Right ventricle myocardium inferior (tissue), 1 donor: Measurements from ENCODE around the gene HADH. TPM values are rescaled to one million over a fixed set of nuclear protein-coding genes. Genes with fewer than 3 reads are reported as not detected.
"Not testable (repeated sequence)": the region's sequence is repeated elsewhere in the genome, so short reads cannot be mapped to it uniquely, and the experiment has no call there.

Experiments used
- ATAC-seq: fragments of 200-7000 bp; cut with Tn5 transposase; one replicate; pipeline ENCODE4 v1.9.1; 2020; ENCODE audit warnings: mild to moderate bottlenecking, moderate library complexity
- DNase-seq: peaks from one replicate; pipeline ENCODE4 v3.0.0; 2021; ENCODE audit errors: missing footprints
- intact Hi-C: fragments of 100-400 bp; cut with DNase I; formaldehyde crosslinking; loops from one replicate; pipeline ENCODE4 v1.11.0; 2022
- total RNA-seq: library from RNA; stranded (reverse); fragmentation: NEBNext Ultra II Directional; extraction: Animal tissue kit (Norgen Biotek cat#: 25700); gene quantifications from one replicate; pipeline ENCODE4 v1.2.1, GENCODE V29; 2021
- donor health status: DM: no; HTN: yes; CAD: no; lungs with severe emphysema.

The HADH gene
- total RNA-seq, 1 donor from 2014 or later = 260 TPM

DNA sequence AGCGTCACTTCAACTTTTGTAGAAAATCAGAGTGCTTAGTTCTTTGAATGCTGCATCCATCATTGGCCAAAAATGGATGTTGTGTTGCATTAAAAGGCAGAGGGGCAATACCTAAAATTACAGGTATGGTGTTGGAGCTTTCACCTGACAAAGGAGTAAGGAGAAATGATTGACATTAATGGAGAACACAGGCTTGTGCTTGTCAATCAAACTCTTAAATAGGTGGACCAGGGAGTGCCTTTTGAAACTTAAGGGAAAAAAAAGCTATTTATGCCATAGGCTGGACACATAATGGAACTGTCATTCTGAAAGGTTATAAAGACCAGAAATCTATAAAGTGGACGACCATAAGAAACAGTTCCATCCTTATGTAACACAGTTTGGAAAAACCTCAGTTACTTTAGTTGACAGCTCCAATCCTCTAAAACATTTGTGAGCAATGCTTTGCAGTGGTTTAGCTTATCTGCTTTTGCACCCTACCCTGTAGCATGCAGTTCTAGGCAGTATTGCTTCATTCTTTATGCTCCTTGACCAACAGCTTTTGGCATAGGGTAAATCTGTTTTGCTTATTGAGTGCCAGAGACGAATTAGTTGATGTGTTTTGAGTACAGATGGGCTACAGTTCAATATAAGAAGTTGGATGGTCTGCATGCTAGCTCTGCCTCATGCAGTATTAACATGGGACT, 2.4 kb downstream of the HADH start:
- DNase-seq = no peak
- intact Hi-C loops = loop anchor here (10.0 kb wide), 1 partner anchor 127 kb away; no protein-coding TSS in a partner anchor
- no peak for ATAC-seq

GRCh38 chr4:107993969-107994368, 4.3 kb downstream of the HADH start:
- intact Hi-C loops = loop anchor here (10.0 kb wide), 1 partner anchor 129 kb away; no protein-coding TSS in a partner anchor
- no peak for DNase-seq
- ATAC-seq = no peak

GRCh38 chr4:107994894-107995293, 5.2 kb downstream of the HADH start:
- intact Hi-C loops = loop anchor here (10.0 kb wide), 1 partner anchor 130 kb away; no protein-coding TSS in a partner anchor
- DNase-seq = no peak
- no peak for ATAC-seq

GRCh38 chr4:107996949-107997788, 7.5 kb downstream of the HADH start:
- intact Hi-C loops = loop anchor here (10.0 kb wide), 1 partner anchor 132 kb away; no protein-coding TSS in a partner anchor

DNA sequence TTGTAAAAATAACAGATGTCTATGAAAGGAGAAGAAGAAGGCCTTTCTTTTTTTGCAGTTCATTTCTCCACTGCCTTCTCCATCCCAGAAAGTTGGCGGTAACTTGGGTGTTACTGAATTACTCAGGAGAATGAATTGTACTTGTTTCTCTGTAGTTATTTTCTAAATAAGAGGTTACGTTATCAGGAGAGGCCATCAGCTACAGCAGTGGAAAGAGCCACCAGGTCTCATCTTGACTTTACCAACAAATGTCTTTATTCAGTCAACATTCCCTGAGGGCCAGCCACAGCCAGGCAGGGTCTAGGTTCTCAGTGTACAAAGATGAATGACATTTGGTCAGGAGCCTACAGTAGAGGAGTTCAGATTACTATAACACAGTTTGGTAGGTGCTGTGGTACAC, 8.1 kb downstream of the HADH start:
- intact Hi-C loops = loop anchor here (10.0 kb wide), 1 partner anchor 133 kb away; no protein-coding TSS in a partner anchor
- DNase-seq = no peak
- ATAC-seq = peak; percentile 10

More at GRCh38 chr4:107996949-107997788, 7.5 kb downstream of the HADH start:
- DNase-seq (no peak), ATAC-seq (peak; percentile 92)

DNA sequence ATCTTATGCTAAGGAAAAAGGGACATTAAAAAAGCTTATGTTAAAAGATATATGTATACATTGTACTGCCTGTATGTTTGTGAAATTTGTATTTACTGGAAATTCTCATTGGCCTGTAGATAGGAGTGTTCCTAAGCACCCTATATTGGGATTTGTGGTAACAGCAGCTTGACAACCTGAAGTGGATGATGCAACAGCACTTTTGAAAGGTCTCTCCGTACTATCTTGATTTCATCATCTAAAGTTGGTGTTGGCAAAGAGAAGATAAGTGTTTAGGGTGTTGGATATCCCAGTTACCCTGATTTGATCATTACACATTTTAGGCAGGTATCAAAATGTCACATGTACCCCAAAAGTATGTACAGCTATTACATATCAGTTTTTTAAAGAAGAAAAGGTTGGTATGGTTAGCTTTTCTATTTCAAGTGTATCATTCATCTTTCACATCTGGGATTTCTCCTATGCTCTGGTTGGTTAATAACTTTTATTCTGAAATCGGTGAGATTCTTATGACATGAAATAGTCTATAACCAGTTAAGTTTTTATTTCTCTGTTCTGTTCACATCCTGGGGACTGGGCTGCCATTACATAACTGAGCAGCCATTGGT, 10.3 kb downstream of the HADH start:
- intact Hi-C loops = loop anchor here (10.0 kb wide), 1 partner anchor 135 kb away; no protein-coding TSS in a partner anchor
- no peak for DNase-seq
- no peak for ATAC-seq

DNA sequence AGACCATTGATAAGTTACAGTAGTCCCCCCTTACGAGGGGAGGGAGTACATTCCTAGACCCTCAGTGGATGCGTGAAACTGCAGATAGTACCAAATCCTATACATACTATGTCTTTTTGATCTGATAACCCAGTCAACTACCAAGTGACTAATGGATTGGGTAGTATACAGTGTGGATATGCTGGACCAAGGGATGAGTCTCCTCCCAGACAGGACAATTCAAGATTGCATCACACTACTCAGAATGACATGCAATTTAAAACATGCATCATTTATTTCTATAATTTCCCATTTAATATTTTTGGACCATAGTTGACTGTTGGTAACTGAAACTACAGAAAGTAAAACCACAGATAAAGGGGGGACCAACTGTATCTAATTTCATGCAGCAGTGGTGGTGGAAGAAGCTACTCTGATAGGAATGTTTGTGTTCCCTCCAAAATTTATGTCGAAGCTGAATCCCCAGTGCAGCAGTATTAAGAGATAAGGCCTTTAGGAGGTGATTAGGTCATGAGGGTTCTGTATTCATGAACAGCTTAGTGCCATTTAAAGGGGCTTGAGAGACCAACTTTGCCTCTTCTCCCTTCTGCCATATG, 11.9 kb downstream of the HADH start:
- DNase-seq (no peak), ATAC-seq (no peak)
- intact Hi-C loops = no loop called here

DNA sequence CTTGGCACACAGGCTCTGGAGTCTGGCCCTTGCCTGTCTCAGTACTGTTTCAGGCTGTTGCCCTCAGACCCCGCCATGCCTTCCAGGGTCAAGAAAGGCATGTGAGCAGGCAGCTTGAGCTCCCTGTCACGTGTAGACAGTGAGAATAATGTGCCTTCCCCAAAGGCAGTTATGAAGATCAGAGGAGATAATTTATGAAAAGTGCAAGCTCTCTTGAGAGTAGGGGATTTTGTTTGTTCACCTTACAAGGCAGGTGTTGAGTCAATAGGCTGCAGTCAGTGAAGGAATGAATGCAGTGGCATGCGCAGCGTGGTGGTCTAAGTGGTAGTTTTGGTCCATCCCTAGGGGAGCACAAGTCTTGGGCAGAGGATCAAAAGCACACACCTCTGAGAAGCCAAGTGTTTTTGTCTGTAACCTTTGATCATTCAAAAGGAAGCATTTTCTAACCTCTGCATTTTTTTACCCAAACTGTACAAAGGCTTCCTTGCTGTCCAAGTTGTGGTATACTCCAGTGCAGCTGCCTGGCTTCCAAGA, 14.4 kb downstream of the HADH start:
- DNase-seq = no peak
- intact Hi-C loops = no loop called here
- ATAC-seq = no peak

DNA sequence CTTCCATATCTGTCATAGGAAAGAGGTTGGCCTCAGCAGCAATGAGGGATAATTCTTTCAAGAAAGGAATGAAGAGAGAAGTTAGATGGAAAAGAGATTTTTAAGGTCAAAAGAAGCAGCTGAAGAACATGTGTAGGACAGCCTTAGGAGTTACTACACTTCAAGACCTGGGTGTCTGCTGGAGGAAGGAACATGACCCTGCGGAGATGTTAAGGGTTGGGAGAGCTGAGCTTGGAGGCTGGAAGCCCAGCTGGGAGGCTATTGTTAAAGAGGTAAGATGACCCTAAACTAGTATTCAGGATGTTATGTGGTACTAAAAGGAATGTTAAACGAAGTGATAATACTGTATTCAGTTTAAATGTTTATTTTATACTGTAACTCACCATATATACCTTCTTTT, 15.0 kb downstream of the HADH start:
- ATAC-seq (no peak), DNase-seq (no peak)
- intact Hi-C loops = no loop called here

DNA sequence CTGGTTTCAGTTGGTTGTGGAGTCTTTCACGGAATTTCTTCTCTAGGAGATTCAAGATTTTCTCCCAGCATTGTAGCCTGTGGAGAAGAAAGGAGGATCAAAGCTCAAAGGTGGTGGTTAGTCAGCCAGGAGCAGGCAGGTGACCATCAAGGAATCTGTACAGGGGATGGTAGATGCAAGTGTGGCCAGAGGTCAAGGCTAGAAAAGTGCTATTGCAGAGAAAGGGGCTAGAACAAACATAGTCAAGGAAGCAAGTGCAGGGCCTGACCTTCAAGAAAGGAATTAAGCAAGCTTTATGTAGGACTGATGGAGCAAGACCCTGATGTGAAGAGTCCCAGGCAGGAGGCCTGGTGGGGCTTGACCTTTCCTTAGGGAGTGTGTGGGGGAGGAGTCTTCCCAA, 16.1 kb downstream of the HADH start:
- intact Hi-C loops = no loop called here
- DNase-seq (no peak), ATAC-seq (no peak)

DNA sequence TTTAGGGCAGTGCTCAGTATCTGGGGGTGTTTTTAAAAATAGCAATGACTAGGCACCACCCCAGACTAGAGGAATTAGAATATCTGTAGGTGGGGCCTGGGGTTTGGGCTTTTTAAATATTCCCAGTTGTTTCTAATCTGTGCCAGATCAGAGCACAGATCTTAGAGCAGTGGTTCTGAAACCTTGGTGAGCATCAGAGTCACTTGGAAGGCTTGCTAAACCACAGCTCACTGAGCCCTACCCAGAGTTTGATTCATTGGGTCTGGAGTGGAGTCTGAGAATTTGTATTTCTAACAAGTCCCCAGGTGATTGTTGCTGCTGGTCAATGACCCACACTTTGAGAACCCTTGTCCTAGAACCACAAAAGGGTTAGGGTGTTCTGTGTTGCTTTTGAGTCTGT, 16.7 kb downstream of the HADH start:
- intact Hi-C loops = no loop called here
- ATAC-seq = no peak
- DNase-seq = no peak

DNA sequence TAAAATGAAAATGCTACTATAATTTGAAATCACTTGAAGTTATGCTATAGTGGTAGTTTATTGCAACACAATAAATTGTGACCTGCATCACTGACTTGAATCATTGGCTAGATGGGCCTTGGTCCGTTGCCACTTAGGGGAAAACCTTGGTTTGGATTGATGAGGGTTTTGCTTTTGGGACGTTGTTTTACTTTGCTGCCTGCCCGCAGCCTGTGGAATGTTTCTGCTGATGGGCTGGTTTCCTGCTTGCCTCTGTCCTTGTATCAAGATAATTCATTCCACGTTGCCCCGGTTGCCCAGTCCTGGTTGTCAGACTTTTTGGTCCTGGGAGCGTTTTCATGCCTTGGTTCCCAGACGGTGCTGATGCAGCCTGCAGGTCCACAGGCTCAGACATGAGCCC, 18.3 kb downstream of the HADH start:
- DNase-seq = no peak
- intact Hi-C loops = no loop called here
- no peak for ATAC-seq

DNA sequence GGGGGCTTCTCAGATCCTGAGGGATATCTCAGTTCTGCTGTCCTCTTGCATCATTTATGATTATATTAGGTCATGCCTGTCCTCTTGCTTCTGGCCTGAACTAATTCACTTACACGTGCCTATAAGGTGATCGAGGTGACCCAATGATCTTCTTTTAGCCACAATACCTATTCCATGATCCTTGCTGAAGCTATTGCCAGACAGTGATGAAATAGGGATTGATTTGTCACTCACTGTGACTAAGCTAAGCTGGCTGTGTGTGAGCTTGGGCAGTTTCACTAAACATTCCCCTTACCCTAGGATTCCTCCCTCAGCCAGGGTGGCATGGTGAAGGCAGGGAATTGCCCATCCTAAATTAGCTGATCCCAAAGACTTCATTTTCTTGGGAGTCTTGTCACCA, 19.0 kb downstream of the HADH start:
- DNase-seq (no peak), ATAC-seq (no peak)
- intact Hi-C loops = no loop called here

GRCh38 chr4:108010167-108010566, 20.5 kb downstream of the HADH start:
- ATAC-seq = no peak
- intact Hi-C loops = no loop called here

GRCh38 chr4:108012382-108012781, 22.7 kb downstream of the HADH start:
- DNase-seq, ATAC-seq, intact Hi-C loops: not testable (repeated sequence)

More at GRCh38 chr4:108010167-108010566, 20.5 kb downstream of the HADH start:
- no peak for DNase-seq

DNA sequence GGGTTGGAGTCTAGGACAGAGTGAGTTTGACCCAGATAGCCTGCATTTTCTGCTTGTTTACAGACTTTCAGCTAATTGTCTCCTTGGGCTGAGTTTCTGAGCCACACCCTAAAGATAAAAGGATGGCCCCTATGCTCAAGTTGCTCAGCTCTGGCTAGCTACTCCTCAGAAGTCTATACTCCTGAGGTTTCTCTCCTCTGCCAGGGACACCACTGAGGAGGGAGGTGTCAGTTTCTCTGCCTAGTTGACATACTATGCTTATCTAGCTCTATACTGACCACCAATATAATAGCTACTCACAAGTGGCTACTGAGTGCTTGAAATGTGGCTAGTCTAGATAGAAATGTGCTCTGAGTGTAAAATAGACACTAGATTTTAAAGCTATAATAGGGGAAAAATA, 23.6 kb downstream of the HADH start:
- ATAC-seq = no peak
- intact Hi-C loops = no loop called here
- no peak for DNase-seq

DNA sequence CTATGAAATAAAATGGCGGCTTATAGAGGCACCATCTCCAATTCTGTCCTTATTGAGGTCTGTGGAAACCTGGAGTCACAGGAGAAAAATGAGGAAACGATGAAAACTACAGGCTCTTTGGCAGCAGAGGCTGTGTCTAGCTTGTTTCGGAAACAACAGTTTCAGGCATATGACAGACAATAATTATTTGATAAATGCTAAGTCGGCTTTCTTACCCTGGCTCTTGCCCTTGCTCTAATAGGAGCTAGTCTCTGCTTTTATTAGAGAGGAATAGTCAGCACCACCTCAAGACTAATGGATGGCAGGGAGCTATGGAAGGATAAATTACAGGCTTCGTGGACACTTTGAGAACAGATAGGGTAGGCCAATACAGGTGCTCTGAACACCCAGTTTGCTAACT, 24.3 kb downstream of the HADH start:
- no peak for ATAC-seq
- DNase-seq = no peak
- intact Hi-C loops = no loop called here

GRCh38 chr4:108018040-108018883, 28.6 kb downstream of the HADH start:
- intact Hi-C loops = no loop called here
- peak; percentile 71 for ATAC-seq
- DNase-seq = peak; percentile 71
